ENCODE results near the gene CTRB1. TPM values are rescaled to one million over a fixed set of nuclear protein-coding genes. Genes with fewer than 3 reads are reported as not detected.

CTRB1 gene
- total RNA-seq, 1 experiment from 2014 or later: 5.6 TPM

DNA sequence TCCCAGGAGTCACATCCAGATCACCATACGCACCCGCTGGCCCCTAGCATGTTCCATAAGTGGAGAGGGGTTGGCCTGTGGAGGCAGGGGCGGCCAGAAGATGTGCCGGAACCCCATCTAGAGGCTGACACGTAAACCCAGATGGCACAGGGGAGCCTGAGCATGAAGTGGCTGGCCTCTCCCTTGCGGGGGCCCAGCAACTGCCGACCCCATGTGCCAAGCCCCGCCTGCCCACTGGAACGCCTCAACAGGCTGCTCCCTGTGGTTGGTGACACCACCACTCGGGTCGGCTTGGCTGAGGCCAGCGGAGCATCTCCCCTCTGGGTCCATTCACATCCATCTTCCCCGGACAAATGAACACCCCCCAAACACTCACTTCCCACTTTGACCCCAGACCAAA, 23.2 kb downstream of the CTRB1 start:
- H2AFZ ChIP-seq (ENCODE audit: low read depth, low read length, poor library complexity, severe bottlenecking): no peak overlapping the region
- no peak overlapping the region for H3K27ac ChIP-seq (ENCODE audit: low read depth, low read length)
- H3K9me2 ChIP-seq (ENCODE audit: insufficient read depth): no peaks in the 10 kb centered on the region
- H3K79me2 ChIP-seq (ENCODE audit: insufficient read depth, low read length): peaks cover 81% of the 10 kb centered on the region
- TF ChIP-seq, protein P1, sequence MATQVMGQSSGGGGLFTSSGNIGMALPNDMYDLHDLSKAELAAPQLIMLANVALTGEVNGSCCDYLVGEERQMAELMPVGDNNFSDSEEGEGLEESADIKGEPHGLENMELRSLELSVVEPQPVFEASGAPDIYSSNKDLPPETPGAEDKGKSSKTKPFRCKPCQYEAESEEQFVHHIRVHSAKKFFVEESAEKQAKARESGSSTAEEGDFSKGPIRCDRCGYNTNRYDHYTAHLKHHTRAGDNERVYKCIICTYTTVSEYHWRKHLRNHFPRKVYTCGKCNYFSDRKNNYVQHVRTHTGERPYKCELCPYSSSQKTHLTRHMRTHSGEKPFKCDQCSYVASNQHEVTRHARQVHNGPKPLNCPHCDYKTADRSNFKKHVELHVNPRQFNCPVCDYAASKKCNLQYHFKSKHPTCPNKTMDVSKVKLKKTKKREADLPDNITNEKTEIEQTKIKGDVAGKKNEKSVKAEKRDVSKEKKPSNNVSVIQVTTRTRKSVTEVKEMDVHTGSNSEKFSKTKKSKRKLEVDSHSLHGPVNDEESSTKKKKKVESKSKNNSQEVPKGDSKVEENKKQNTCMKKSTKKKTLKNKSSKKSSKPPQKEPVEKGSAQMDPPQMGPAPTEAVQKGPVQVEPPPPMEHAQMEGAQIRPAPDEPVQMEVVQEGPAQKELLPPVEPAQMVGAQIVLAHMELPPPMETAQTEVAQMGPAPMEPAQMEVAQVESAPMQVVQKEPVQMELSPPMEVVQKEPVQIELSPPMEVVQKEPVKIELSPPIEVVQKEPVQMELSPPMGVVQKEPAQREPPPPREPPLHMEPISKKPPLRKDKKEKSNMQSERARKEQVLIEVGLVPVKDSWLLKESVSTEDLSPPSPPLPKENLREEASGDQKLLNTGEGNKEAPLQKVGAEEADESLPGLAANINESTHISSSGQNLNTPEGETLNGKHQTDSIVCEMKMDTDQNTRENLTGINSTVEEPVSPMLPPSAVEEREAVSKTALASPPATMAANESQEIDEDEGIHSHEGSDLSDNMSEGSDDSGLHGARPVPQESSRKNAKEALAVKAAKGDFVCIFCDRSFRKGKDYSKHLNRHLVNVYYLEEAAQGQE (IDR thresholded peaks at IDR 0.05; ENCODE audit: low read depth): no peak
- no peak for TF ChIP-seq EZH2 (IDR thresholded peaks at IDR 0.05)
- no peak for TF ChIP-seq POLR2A (IDR thresholded peaks at IDR 0.05; ENCODE audit: borderline replicate concordance, extremely low read depth, insufficient read depth, insufficient read length)
- no peak for TF ChIP-seq POLR2AphosphoS5 (IDR thresholded peaks at IDR 0.05; ENCODE audit: low read depth, low read length)
- no peak for TF ChIP-seq ZNF274 (IDR thresholded peaks at IDR 0.05; ENCODE audit: low read depth, low read length)
- TF ChIP-seq, protein P2, sequence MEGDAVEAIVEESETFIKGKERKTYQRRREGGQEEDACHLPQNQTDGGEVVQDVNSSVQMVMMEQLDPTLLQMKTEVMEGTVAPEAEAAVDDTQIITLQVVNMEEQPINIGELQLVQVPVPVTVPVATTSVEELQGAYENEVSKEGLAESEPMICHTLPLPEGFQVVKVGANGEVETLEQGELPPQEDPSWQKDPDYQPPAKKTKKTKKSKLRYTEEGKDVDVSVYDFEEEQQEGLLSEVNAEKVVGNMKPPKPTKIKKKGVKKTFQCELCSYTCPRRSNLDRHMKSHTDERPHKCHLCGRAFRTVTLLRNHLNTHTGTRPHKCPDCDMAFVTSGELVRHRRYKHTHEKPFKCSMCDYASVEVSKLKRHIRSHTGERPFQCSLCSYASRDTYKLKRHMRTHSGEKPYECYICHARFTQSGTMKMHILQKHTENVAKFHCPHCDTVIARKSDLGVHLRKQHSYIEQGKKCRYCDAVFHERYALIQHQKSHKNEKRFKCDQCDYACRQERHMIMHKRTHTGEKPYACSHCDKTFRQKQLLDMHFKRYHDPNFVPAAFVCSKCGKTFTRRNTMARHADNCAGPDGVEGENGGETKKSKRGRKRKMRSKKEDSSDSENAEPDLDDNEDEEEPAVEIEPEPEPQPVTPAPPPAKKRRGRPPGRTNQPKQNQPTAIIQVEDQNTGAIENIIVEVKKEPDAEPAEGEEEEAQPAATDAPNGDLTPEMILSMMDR (IDR thresholded peaks at IDR 0.05 in 2 of 3, conservative IDR thresholded peaks at IDR 0.05 in 1 of 3; ENCODE audit: borderline replicate concordance in 1 of 3, insufficient read depth in 1 of 3, low read depth in 2 of 3, low read length in 2 of 3): no peak
- no peak for TF ChIP-seq SP1 (IDR thresholded peaks at IDR 0.05; ENCODE audit: low read depth)
- TF ChIP-seq CEBPB (IDR thresholded peaks at IDR 0.05; ENCODE audit: low read depth): no peak
- TF ChIP-seq SIN3A (IDR thresholded peaks at IDR 0.05; ENCODE audit: low read depth): no peak
- TF ChIP-seq JUND (IDR thresholded peaks at IDR 0.05): no peak
- TF ChIP-seq RAD21 (IDR thresholded peaks at IDR 0.05; ENCODE audit: low read depth): no peak
- TF ChIP-seq, protein P3, sequence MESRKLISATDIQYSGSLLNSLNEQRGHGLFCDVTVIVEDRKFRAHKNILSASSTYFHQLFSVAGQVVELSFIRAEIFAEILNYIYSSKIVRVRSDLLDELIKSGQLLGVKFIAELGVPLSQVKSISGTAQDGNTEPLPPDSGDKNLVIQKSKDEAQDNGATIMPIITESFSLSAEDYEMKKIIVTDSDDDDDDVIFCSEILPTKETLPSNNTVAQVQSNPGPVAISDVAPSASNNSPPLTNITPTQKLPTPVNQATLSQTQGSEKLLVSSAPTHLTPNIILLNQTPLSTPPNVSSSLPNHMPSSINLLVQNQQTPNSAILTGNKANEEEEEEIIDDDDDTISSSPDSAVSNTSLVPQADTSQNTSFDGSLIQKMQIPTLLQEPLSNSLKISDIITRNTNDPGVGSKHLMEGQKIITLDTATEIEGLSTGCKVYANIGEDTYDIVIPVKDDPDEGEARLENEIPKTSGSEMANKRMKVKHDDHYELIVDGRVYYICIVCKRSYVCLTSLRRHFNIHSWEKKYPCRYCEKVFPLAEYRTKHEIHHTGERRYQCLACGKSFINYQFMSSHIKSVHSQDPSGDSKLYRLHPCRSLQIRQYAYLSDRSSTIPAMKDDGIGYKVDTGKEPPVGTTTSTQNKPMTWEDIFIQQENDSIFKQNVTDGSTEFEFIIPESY (IDR thresholded peaks at IDR 0.05; ENCODE audit: extremely low read depth, insufficient replicate concordance, low read length): no peak
- TF ChIP-seq ZFX (IDR thresholded peaks at IDR 0.05): no peak
- no peak for TF ChIP-seq ELF1 (IDR thresholded peaks at IDR 0.05; ENCODE audit: borderline replicate concordance, low read depth)
- TF ChIP-seq, protein P4, sequence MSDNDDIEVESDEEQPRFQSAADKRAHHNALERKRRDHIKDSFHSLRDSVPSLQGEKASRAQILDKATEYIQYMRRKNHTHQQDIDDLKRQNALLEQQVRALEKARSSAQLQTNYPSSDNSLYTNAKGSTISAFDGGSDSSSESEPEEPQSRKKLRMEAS (IDR thresholded peaks at IDR 0.05): no peak
- no peak for TF ChIP-seq SRF (IDR thresholded peaks at IDR 0.05; ENCODE audit: low read depth)
- TF ChIP-seq, protein P5, sequence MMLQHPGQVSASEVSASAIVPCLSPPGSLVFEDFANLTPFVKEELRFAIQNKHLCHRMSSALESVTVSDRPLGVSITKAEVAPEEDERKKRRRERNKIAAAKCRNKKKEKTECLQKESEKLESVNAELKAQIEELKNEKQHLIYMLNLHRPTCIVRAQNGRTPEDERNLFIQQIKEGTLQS (IDR thresholded peaks at IDR 0.05): no peak
- TF ChIP-seq YY1 (IDR thresholded peaks at IDR 0.05; ENCODE audit: extremely low read depth, insufficient replicate concordance, low read depth, low read length): no peak
- no peak for TF ChIP-seq EZH2phosphoT487 (IDR thresholded peaks at IDR 0.05; ENCODE audit: borderline replicate concordance)
- H3K9ac ChIP-seq (ENCODE audit: low read length): no peak overlapping the region
- ChIA-PET RAD21 (ENCODE audit: low non-redundant PET in 1 of 2, low total read pairs in 2 of 2, uncharacterized antibody in 2 of 2, unreplicated experiment in 2 of 2) (no interaction called here), CTCF (no interaction called here), POLR2A (no interaction called here)
- no peaks in the 10 kb centered on the region for H3K27me3 ChIP-seq (ENCODE audit: insufficient read depth, low read length)
- H3K9me3 ChIP-seq (ENCODE audit: control insufficient read depth in 1 of 2, insufficient read depth in 1 of 2, low read depth in 1 of 2, low read length in 2 of 2): no peaks in the 10 kb centered on the region
- H3K36me3 ChIP-seq (ENCODE audit: control insufficient read depth in 1 of 2, insufficient read depth in 2 of 2, low read length in 2 of 2): peaks cover 6 to 13% of the 10 kb centered on the region in 2 experiments; a peak in 2 of 4 replicates
- H3K4me1 ChIP-seq (ENCODE audit: control insufficient read depth in 1 of 2, insufficient read depth in 2 of 2, low read length in 2 of 2): peaks cover 54 to 58% of the 10 kb centered on the region in 2 experiments
- DNase-seq (ENCODE audit: low read depth, low spot score): no peak
- H4K20me1 ChIP-seq (ENCODE audit: insufficient read depth): no peaks in the 10 kb centered on the region
- intact Hi-C loops (cut with micrococcal nuclease): no loop called here
- ATAC-seq: no peak
- H3K4me3 ChIP-seq (replicated peaks in 1 of 2; ENCODE audit: low read depth in 1 of 2, low read length in 2 of 2): no peak overlapping the region
- H3K4me2 ChIP-seq (ENCODE audit: low read length): no peak overlapping the region
- BruUV-seq (replicated peaks): no TSS peak
